GM12872 (cell line): ENCODE data around the gene OR8K5.

Source experiments
- TF ChIP-seq, protein P1 (sequence below): IDR thresholded peaks from 3 replicates; pipeline ENCODE4 v1.5.1; 2011; ENCODE audit warnings: low read depth, mild to moderate bottlenecking, low read length, moderate library complexity; ENCODE audit not compliant: insufficient read depth

The OR8K5 gene

DNA sequence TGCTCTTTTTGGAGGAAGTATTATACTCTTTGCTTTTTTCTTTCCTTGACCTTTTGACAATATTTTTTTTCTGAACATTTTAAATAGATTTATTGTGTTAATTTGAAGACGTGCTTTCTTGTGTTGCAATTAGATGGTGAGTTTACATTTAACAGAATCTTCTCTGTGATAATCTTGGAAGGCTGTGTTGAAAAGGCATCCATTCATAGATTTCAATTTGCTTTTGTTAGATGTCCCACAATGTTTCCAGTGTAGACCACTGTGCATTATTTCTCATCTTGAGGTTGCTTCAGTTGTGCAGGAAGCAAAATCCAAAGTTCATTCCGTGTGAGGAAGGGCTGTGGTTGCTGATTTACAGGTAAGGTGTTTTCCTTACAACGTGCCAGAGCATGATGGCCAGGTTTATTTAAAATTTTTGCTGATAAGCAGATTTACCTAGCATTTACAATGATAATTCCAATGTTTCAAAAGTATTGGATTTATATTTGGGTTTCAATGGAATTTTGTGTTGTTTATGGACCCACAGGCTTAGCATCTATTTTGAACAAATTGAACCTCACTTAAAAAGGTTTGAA is 12.2 kb upstream of the OR8K5 start:
- TF ChIP-seq, protein P1, sequence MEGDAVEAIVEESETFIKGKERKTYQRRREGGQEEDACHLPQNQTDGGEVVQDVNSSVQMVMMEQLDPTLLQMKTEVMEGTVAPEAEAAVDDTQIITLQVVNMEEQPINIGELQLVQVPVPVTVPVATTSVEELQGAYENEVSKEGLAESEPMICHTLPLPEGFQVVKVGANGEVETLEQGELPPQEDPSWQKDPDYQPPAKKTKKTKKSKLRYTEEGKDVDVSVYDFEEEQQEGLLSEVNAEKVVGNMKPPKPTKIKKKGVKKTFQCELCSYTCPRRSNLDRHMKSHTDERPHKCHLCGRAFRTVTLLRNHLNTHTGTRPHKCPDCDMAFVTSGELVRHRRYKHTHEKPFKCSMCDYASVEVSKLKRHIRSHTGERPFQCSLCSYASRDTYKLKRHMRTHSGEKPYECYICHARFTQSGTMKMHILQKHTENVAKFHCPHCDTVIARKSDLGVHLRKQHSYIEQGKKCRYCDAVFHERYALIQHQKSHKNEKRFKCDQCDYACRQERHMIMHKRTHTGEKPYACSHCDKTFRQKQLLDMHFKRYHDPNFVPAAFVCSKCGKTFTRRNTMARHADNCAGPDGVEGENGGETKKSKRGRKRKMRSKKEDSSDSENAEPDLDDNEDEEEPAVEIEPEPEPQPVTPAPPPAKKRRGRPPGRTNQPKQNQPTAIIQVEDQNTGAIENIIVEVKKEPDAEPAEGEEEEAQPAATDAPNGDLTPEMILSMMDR, result no peak

DNA sequence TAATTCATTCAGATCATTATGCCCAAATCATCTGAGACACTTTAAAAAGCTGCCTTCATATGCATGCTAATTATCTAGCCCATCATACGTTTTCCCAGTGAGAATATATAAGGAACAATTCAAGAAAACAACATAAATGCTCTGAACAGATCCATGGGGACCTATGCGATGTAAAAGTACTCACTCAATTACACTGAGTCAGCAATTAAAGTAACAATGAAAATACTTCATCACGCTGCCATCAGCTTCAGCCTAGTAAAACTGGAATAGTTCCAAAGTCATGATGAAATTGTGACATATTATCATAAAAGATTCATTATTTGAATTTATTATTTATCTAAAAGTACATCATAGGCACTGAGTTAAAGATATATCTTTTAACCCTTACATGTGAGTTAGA is 3.7 kb upstream of the OR8K5 start:
- TF ChIP-seq, protein P1, result no peak

DNA sequence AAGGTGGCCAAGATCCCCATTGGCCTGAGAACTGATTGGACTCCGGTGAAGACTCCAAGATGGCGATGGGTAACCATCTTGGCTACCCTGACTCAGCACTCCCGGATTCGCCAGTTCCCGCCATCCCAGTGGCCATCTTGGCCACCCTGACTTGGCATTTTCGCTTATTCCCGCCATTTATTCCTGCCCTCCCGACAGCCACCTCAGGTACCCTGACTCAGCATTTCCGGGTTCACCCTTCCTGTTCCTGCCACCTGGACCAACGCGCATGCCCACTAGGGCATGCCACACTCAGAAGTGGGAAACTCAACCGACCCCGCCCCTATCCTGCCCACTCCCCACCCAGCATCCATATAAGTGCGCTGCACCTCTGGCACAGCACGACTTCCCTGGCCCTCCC is 7.8 kb downstream of the OR8K5 start:
- TF ChIP-seq, protein P1, result no peak

DNA sequence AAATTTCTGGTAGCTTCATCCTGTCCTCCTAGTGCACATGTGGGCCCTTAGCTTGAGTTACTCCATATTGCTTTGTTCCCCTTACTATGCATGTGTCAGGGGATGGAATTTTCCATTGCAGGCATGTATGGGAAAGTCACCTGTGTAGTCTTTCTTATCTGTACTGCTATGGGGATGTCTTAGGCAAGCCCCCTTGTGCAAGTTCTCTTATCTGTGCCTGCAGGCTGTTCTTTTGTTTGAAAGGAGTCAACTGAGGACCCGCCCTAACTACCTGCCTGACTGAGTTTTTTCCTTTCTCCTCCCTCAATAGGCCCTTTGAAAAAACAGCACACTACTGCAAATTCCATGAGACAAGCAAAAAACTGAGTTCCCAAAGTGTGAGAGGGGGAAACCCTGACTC is 8.7 kb downstream of the OR8K5 start:
- TF ChIP-seq, protein P1, result no peak

DNA sequence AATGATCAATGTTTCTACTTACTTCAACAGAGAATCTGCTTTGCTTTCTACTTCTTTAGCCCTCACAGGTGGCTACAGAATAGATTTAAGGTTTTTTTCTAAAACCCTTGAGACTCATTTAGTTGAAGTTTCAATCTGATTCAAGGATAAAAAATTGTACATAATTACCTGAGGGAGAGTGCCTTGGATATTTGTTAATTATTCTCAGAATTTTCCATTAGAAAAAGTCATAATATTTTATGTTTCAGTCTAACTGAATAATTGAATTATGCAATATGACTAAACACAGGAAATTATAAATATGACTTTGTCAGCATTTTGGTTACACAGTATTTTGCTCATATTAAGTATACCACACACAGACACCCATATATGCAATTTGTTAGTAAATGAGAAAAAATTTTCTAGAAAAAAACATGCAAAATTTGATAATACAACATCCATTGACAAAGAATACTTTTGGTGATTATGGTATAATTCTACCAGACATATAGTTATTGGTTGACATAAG is 19.9 kb downstream of the OR8K5 start, which contains the start of gene OR8J3:
TSS of gene OR8J3 (minus strand) at position 51 of the 511 bp plus-strand sequence. CDS start 2,483 bp downstream, outside the sequence.
- TF ChIP-seq, protein P1, result no peak

DNA sequence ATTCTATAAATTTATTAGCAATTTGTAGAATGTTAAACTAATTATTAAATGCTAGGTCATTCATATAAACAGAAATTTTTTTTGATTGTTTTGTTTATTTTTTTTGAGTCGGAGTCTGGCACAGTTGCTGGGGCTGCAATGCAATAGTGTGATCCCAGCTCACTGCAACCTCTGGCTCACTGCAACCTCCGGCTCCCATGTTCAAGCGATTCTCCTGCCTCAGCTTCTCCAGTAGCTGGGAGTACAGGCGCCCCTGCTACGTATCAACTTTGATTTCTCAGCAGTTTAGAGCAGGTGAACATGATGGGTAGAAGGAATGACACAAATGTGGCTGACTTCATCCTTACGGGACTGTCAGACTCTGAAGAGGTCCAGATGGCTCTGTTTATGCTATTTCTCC is 38.0 kb downstream of the OR8K5 start, which contains the start of gene OR8H3:
TSS of gene OR8H3 (plus strand) at position 301 of the 400 bp plus-strand sequence. CDS start at position 301, 0 bp downstream.
- TF ChIP-seq, protein P1, result no peak
